Progenitor cell of endocrine pancreas (in vitro differentiated cells): ENCODE results near the gene PUDP. TPM values are rescaled to one million over a fixed set of nuclear protein-coding genes. Genes with fewer than 3 reads are reported as not detected.
A peak's percentile ranks its signal among the peaks of the same experiment; 100 is the strongest.

Experiments
- DNase-seq: peaks from one replicate; pipeline ENCODE4 v3.0.0; 2021; ENCODE audit warnings: low spot score; ENCODE audit not compliant: unreplicated experiment
- H3K27ac Mint-ChIP-seq: 2 replicates; pipeline ENCODE4 v1.8.0; 2021; ENCODE audit warnings: mild to moderate bottlenecking, moderate library complexity, mixed read lengths
- H3K27me3 Mint-ChIP-seq: 2 replicates; pipeline ENCODE4 v1.8.0; 2021; ENCODE audit warnings: mixed read lengths
- H3K36me3 Mint-ChIP-seq: 2 replicates; pipeline ENCODE4 v1.8.0; 2022; ENCODE audit warnings: mixed read lengths; ENCODE audit not compliant: insufficient read depth
- H3K4me1 Mint-ChIP-seq: 2 replicates; pipeline ENCODE4 v1.8.0; 2021; ENCODE audit warnings: low read depth, mixed read lengths
- H3K4me3 Mint-ChIP-seq: 2 replicates; pipeline ENCODE4 v1.8.0; 2021; ENCODE audit warnings: low read depth, mild to moderate bottlenecking, moderate library complexity, mixed read lengths
- H3K9me3 Mint-ChIP-seq: 2 replicates; pipeline ENCODE4 v1.8.0; 2021; ENCODE audit warnings: low read depth, mixed read lengths
- CTCF ChIP-seq: fragments of 200-600 bp; sonication (generic); IDR thresholded peaks from one replicate; pipeline ENCODE4 v1.5.0; 2021; ENCODE audit warnings: antibody characterized with exemption, mild to moderate bottlenecking; ENCODE audit not compliant: unreplicated experiment
- total RNA-seq: library from RNA; stranded (reverse); gene quantifications from 2 replicates; pipeline ENCODE4 v1.2.1, GENCODE V29; 2021

The PUDP gene
- total RNA-seq, 1 donor from 2014 or later = 59.9 TPM

- peaks cover 6% of the 10 kb centered on the region for H3K9me3 Mint-ChIP-seq
- H3K27ac Mint-ChIP-seq = no peak overlapping the region
- H3K4me1 Mint-ChIP-seq = peaks cover 5% of the 10 kb centered on the region
- H3K36me3 Mint-ChIP-seq = peaks cover 1% of the 10 kb centered on the region
- no peak overlapping the region for H3K4me3 Mint-ChIP-seq
- no peak for DNase-seq
- no peak for TF ChIP-seq CTCF
- H3K27me3 Mint-ChIP-seq = no peaks in the 10 kb centered on the region
Observed at GRCh38 chrX:7169627-7170026, 21.7 kb upstream of the PUDP start.

- TF ChIP-seq CTCF = no peak
- Mint-ChIP-seq H3K4me1 (peaks cover 5% of the 10 kb centered on the region), H3K36me3 (peaks cover 1% of the 10 kb centered on the region), H3K4me3 (no peak overlapping the region), H3K27me3 (no peaks in the 10 kb centered on the region), H3K9me3 (peaks cover 6% of the 10 kb centered on the region), H3K27ac (no peak overlapping the region)
- no peak for DNase-seq
Observed at GRCh38 chrX:7168371-7168770, 20.4 kb upstream of the PUDP start.

GRCh38 chrX:7164174-7164573 lies 16.2 kb upstream of the PUDP start:
- peak overlapping the region; percentile 41 for H3K27ac Mint-ChIP-seq
- peaks cover 2% of the 10 kb centered on the region for H3K9me3 Mint-ChIP-seq
- peaks cover 1% of the 10 kb centered on the region for H3K36me3 Mint-ChIP-seq
- no peak overlapping the region for H3K4me3 Mint-ChIP-seq
- no peaks in the 10 kb centered on the region for H3K27me3 Mint-ChIP-seq
- no peaks in the 10 kb centered on the region for H3K4me1 Mint-ChIP-seq
- TF ChIP-seq CTCF = no peak
- DNase-seq = no peak

GRCh38 chrX:7163146-7163677 lies 15.3 kb upstream of the PUDP start:
- DNase-seq = no peak

GRCh38 chrX:7159149-7159861 lies 11.4 kb upstream of the PUDP start:
- H3K9me3 Mint-ChIP-seq = no peaks in the 10 kb centered on the region
- H3K4me1 Mint-ChIP-seq = peaks cover 13% of the 10 kb centered on the region
- DNase-seq = no peak
- H3K27ac Mint-ChIP-seq = no peak overlapping the region
- no peaks in the 10 kb centered on the region for H3K36me3 Mint-ChIP-seq
- TF ChIP-seq CTCF = no peak
- no peak overlapping the region for H3K4me3 Mint-ChIP-seq
- no peaks in the 10 kb centered on the region for H3K27me3 Mint-ChIP-seq

More at GRCh38 chrX:7163146-7163677, 15.3 kb upstream of the PUDP start:
- H3K4me3 Mint-ChIP-seq = no peak overlapping the region
- H3K36me3 Mint-ChIP-seq = peaks cover 1% of the 10 kb centered on the region
- H3K27ac Mint-ChIP-seq = no peak overlapping the region
- H3K9me3 Mint-ChIP-seq = no peaks in the 10 kb centered on the region
- peaks cover 4% of the 10 kb centered on the region for H3K4me1 Mint-ChIP-seq
- no peaks in the 10 kb centered on the region for H3K27me3 Mint-ChIP-seq
- no peak for TF ChIP-seq CTCF
